Measurements from ENCODE around the gene PADI2.

PADI2 gene

DNA sequence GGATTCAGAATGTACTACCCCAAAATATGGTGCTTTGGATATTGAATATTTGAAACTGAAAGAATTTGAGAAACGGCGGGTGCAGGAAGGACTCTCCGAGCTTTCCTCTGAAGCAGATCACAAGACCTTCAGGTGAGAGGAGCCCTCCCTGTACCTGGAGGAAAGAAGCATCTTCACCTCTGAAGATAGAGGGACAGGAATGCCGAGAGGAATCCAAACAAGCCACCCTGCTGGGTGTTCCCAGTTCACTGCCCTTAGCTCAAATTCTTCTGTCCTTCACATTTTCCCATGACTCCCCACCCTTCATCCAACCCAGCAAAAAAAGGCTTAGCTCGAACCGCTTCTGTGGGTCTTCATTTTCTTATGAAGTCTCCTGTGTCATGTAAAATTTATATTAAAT is 18.2 kb upstream of the PADI2 start:
- no peak for DNase-seq

- DNase-seq: no peak
Observed at GRCh38 chr1:17136936-17137335, 17.7 kb upstream of the PADI2 start.

GRCh38 chr1:17136145-17136544 is 16.9 kb upstream of the PADI2 start:
- no peak for DNase-seq

- DNase-seq: no peak
Observed at GRCh38 chr1:17135530-17135929, 16.3 kb upstream of the PADI2 start.

GRCh38 chr1:17134724-17135123 is 15.5 kb upstream of the PADI2 start:
- no peak for DNase-seq

DNA sequence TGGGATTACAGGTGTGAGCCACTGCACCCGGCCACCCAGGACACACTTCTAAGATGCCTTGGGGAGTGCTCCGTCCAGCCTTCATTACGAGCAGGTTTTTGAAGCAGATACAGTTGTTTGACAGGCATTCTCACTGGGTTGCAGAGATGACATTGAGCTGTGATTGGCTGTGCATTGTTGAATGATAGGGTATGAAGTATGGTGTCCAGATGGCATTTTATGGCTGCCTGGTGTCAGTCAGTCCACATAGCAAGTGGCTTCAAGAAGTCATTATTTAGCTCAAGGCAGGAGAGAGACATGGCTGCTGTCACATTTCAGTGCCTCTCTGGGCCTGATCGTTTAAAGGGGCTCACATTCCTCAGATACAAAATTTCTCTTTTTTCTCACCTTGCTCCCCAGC is 14.8 kb upstream of the PADI2 start:
- DNase-seq: no peak

DNA sequence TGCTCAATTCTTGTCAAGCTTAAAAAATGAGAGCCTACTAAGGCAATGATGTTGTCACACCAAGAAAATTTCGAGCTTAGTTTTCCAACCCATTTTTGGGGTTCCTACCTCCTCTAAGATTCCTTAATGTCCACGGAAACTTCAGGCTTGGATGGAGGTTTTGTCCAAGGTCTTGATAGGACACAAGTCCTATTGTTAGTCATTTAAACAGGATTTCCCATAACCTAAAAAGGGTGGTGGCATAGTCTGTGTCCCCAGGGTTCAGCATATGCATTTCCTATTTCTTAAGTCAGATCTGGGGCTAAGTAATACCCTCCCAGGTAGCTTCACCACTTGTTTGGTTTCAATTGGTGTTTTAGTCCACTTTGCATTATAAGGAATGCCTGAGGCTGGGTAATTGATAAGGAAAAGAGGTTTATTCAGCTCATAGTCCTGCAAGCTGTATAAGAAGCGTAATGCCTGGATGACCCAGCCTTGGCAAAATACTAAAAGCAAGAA is 10.9 kb upstream of the PADI2 start:
- DNase-seq: no peak

GRCh38 chr1:17128361-17128760 is 9.1 kb upstream of the PADI2 start:
- DNase-seq: no peak

DNA sequence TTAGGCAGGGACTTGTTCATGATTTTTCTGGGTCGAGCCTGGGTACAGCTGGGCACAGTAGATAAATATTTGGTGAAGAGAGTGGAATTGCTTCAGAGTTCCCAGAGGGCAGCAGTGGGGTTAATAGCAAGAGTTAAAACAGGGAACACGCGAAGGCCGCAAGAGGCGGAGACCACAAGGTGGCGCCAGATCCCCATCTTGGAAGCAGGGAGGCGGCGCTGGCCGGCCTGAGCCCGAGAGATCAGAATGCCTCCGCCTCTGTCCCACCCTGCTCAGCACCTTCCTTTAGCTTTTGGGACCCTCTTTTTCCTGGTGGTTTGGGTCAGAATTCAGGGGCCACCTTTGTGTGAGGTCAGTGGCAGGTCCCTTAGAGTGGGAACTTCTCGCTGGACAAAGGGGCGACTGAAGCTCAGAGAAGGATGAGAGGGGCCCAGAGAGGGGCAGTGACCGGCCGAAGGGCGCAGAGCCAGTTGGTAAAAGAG is 6.5 kb upstream of the PADI2 start:
- peak; percentile 89 for DNase-seq

DNA sequence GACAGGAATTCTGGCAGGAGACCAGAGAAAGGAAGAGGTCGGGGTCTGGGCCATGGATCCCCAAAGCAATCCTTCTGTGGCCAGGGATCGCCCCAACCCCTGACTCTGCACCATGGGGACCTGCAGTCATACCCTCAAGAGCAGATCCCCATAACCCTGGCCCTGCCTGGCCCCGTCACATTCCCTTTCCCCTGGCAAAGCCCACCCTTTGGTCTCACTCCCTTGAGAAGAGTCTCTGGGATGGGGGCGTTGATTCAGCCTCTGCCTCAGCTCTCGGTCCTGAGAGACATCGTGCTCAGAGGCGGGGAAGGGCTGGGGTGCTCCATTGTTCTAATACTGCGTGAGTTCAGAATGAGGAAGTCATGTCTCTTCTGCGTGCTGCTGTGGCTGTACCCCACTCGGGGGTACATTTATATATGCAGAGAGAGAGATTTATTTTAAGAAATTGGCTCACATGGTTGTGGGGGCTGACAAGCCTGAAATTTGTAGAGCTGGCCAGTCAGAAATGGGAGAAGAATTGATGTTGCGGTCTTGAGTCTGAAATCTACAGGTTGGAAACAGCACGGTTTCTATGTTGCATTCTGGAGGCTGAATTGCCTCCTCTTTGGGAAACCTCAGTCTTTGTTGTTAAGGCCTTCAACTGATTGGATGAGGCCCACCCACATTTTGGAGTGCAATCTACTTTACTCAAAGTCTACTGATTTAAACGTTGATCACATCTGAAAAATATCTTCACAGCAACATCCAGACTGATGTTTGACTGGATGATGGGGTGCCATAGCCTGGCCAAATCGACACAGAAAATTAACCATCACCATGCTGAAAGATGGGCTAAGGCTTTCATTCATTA is 4.2 kb upstream of the PADI2 start:
- no peak for DNase-seq

DNA sequence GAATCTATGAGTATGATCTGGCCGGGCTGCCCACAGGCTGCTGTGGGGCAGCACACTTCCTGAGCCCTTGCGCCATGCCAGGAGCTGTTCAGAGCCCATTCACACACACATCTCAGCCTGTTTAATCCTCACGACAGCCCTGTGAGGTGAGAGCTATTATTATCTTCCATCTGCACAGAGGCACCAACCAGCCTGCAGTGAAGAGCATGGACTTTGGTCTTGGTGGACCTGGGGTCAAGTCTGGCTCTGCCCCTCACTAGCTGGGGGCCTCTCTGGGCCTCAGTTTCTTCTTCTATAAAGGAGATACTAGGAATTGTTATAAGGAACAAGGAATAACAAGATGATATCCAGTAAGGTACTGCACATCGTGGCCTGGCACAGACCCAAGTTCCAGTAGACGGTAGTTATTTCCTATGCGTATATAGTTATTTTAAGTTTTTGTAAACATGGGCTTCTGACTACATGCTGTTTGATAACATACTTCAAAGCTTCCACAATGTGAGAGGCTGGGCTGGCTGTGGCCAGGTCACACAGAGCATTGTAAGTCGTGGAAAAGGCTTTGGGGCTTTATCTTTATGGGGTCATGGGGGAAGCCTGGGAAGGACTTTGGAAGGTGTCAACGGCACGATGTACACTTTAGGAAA is 3.4 kb upstream of the PADI2 start:
- no peak for DNase-seq

- no peak for DNase-seq
Observed at GRCh38 chr1:17121881-17122280, 2.6 kb upstream of the PADI2 start.

GRCh38 chr1:17120962-17121837 is 1.9 kb upstream of the PADI2 start:
- DNase-seq: no peak

DNA sequence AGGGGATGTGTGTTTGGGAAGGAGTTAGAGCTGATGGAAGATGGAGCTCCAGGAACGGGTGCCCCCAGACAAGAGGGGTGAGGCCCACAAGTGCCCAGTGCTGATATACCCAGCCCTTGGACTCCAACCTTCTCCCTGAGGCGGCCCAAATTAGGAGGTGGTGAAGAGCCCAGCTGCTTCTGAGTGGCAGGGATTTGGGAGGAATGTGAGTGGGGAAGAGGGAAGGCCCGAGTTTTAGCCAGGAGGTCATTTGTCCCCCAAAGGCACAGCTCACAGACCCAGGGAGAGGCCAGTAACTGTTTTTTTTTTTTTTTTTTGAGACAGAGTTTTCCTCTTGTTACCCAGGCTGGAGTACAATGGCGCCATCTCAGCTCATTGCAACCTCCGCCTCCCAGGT is 1.2 kb upstream of the PADI2 start:
- no peak for DNase-seq

- DNase-seq: no peak
Observed at GRCh38 chr1:17119773-17120480, 676 bp upstream of the PADI2 start.

- no peak for DNase-seq
Observed at GRCh38 chr1:17118706-17119075, 560 bp downstream of the PADI2 start.

DNA sequence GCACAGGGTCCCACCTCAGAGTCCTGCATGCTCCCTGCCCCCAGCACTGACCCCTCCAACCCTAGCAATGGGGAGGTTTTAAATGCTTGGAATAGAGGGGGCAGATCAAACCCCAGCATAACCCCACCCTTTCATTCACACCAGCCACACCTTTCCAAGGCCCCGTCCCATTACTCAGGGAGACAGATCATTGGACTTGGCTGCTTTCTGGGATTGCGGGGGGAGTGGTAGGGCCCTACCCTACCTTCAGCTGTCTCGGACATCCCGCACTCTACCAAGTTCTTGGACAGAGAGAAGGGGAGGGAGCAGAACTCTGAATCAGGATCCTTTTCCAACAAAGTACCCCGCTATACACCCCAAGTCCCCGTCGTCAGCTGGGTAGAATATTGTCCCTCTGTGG is 983 bp downstream of the PADI2 start:
- DNase-seq: no peak

DNA sequence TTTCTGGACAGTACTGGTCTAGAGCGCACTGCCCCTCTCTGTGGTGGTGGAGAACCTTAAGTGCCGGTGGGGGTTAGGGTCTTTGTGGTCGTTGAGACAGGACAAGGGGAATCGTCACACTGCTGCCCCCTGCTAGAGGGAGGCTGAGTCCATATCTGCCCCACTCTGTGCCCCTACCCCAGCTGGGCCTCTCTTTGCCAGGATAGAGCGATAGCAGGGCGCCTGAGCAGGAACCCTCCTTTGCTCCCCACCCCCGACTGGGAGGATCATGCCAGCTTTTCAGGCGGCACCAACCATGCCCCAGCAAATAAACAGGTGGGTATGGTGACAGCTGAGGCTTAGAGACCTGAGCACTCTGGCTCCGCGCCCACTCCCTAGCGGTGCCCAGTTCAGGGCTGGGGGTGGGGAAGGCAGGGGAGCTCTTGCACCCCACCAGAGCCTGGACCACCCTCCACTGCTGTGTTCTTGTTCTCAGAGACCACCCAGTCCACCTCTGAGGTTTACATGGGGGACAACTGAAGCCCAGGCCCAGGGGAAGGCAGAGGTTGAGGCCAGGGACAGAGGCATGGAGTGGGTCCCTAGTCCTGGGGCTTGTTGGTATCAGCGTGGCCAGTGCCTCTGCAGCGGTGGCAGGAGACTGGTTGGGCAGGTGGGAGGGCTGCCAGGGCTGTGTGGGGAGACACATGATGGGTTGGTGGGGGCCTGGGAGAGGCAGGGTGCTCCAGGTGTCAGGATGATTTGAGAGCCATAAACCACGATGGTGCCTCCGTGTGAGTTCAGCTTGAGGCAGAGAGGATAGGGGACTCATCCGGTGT is 1.6 kb downstream of the PADI2 start:
- DNase-seq: no peak

DNA sequence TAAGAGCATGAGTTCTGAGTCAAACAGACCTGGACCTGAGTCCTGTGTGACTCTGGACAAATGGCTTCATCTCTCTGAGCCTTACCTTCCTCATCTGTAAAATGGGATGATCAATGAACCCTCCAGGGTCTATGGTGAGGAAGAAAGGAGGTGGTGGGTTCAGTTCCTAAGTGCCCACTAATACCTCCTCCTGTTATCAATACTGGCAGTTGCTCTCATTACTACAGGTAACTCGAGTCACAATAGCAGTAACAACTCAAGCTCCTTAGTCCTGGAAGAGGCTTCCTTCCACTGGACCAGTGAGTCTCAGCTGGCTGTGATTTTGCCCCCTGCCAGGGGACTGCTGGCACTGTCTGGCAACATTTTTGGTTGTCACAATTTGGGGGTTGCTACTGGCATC is 2.6 kb downstream of the PADI2 start:
- no peak for DNase-seq

DNA sequence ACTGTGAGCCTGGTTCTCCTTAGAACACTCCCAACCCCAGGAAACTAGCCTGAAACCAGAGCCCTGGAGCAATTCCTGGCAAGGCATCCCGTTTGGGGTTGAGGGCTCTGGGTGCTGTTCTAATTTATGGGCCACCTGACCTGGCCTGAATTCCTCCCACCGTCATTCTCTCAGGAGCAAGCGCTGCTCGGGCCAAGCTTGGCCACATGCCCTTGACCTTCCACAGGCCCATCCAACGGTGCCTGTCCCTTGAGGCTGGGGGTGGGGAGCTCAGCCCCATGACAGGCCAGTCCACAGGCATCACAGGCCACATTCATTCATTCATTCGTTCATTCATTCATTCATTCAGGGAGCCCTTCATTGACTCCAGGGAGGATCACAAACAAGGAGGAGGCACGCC is 5.3 kb downstream of the PADI2 start:
- DNase-seq: no peak

GRCh38 chr1:17112496-17113236 is 6.6 kb downstream of the PADI2 start:
- DNase-seq: no peak

Data from stimulated activated CD4-positive, alpha-beta T cell treated with anti-CD3 and anti-CD28 coated beads, Interleukin-4, amount 100 ng/mL, for 24 hours (primary cell).